A673 (cell line): ENCODE results near the gene SV2C. TPM values are rescaled to one million over a fixed set of nuclear protein-coding genes. Genes with fewer than 3 reads are reported as not detected.

ENCODE experiments used
- BruUV-seq: library from RNA; stranded (reverse); fragments of 400-500 nt; replicated peaks from 2 replicates; lab custom pipeline; 2021; lab: Mats Ljungman, UMichigan
- CTCF ChIA-PET: fragments of 300-600 bp; sonication (Branson Sonifier 250); formaldehyde crosslinking; loops from one replicate; lab custom pipeline; 2022; ENCODE audit warnings: antibody characterized with exemption; lab: Charles Lee
- POLR2A ChIA-PET: fragments of 300-600 bp; sonication (Branson Sonifier 250); formaldehyde crosslinking; loops from one replicate; lab custom pipeline; 2022; ENCODE audit warnings: antibody characterized with exemption; ENCODE audit not compliant: low non-redundant PET; lab: Charles Lee
- DNase-seq: peaks from one replicate; pipeline ENCODE4 v3.0.0-alpha.2; 2015; ENCODE audit warnings: low spot score
- H3K27ac ChIP-seq: fragments of 200-600 bp; sonication (generic); 2 replicates; pipeline ENCODE4 v1.5.1; 2016; ENCODE audit warnings: mixed run types, low read depth, mild to moderate bottlenecking, mixed read lengths, antibody characterized with exemption, low read length; ENCODE audit not compliant: poor library complexity, severe bottlenecking
- H3K27me3 ChIP-seq: fragments of 200-600 bp; sonication (generic); replicated peaks from 2 replicates; pipeline ENCODE4 v1.6.1; 2017; ENCODE audit warnings: mixed run types, low read depth, mild to moderate bottlenecking, mixed read lengths, antibody characterized with exemption, low read length; ENCODE audit not compliant: insufficient read depth, poor library complexity
- H3K36me3 ChIP-seq: fragments of 200-600 bp; sonication (generic); 2 replicates; pipeline ENCODE4 v1.6.1; 2016; ENCODE audit warnings: mixed run types, mild to moderate bottlenecking, mixed read lengths, antibody characterized with exemption, low read length; ENCODE audit not compliant: insufficient read depth, poor library complexity, severe bottlenecking
- H3K4me1 ChIP-seq: fragments of 200-600 bp; sonication (generic); 2 replicates; pipeline ENCODE4 v1.6.1; 2017; ENCODE audit warnings: mixed run types, mild to moderate bottlenecking, mixed read lengths, antibody characterized with exemption, low read length; ENCODE audit not compliant: insufficient read depth, poor library complexity, severe bottlenecking
- H3K4me3 ChIP-seq: fragments of 200-600 bp; sonication (generic); 2 replicates; pipeline ENCODE4 v1.5.1; 2016; ENCODE audit warnings: low read depth, mixed run types, mild to moderate bottlenecking, mixed read lengths, low read length; ENCODE audit not compliant: poor library complexity, severe bottlenecking
- H3K9me3 ChIP-seq: fragments of 200-600 bp; sonication (generic); 2 replicates; pipeline ENCODE4 v1.6.1; 2016; ENCODE audit warnings: mixed run types, low read depth, mild to moderate bottlenecking, mixed read lengths, antibody characterized with exemption, low read length; ENCODE audit not compliant: poor library complexity, severe bottlenecking
- CTCF ChIP-seq: fragments of 300-800, 200-600 bp; sonication (generic); conservative IDR thresholded peaks from 2 replicates; pipeline ENCODE4 v1.5.1; 2017; ENCODE audit warnings: low read depth, mild to moderate bottlenecking, antibody characterized with exemption, low read length, moderate library complexity, mixed read lengths
- EZH2 ChIP-seq: fragments of 200-600 bp; sonication (generic); IDR thresholded peaks from 2 replicates; pipeline ENCODE4 v1.6.1; 2017; ENCODE audit warnings: borderline replicate concordance, low read depth, mild to moderate bottlenecking, mixed read lengths, antibody characterized with exemption, low read length; ENCODE audit not compliant: poor library complexity, severe bottlenecking
- intact Hi-C: fragments of 100-400 bp; cut with micrococcal nuclease; formaldehyde crosslinking; loops from one replicate; pipeline ENCODE4 v1.10.0; 2022; ENCODE audit not compliant: unreplicated experiment
- total RNA-seq: library from RNA; stranded (reverse); gene quantifications from 2 replicates; pipeline ENCODE4 v1.2.3, GENCODE V29; 2021

SV2C gene
- total RNA-seq, 1 experiment from 2014 or later: 3.1 TPM

GRCh38 chr5:76169146-76169905, 86.1 kb downstream of the SV2C start:
- no peak overlapping the region for H3K27ac ChIP-seq
- no TSS peak for BruUV-seq
- no peaks in the 10 kb centered on the region for H3K36me3 ChIP-seq
- intact Hi-C loops: loop anchor here (10.0 kb wide), 1 partner anchor 425 kb away; no protein-coding TSS in a partner anchor
- H3K27me3 ChIP-seq: peaks cover 9% of the 10 kb centered on the region
- H3K9me3 ChIP-seq: no peaks in the 10 kb centered on the region
- POLR2A ChIA-PET: interaction anchor here (0.6 kb wide), 1 partner anchor 23 kb away, joined by 4 read pairs; no protein-coding TSS in a partner anchor
- CTCF ChIA-PET: no interaction called here
- H3K4me1 ChIP-seq: no peaks in the 10 kb centered on the region
- DNase-seq: no peak
- H3K4me3 ChIP-seq: no peak overlapping the region
- TF ChIP-seq EZH2: no peak
- no peak for TF ChIP-seq CTCF

- no peak overlapping the region for H3K27ac ChIP-seq
Measured at GRCh38 chr5:76174101-76174500, 90.9 kb downstream of the SV2C start.

GRCh38 chr5:76175051-76175666, 92.0 kb downstream of the SV2C start:
- ChIA-PET POLR2A (no interaction called here), CTCF (interaction anchor here (0.5 to 1.1 kb wide), 15 partner anchors 9 to 600 kb away, joined by 3 to 10 read pairs (median 4); no protein-coding TSS in a partner anchor)
- H3K27ac ChIP-seq: no peak overlapping the region
- H3K4me1 ChIP-seq: no peaks in the 10 kb centered on the region
- TF ChIP-seq CTCF: peak; percentile 92
- no peak for TF ChIP-seq EZH2
- H3K36me3 ChIP-seq: no peaks in the 10 kb centered on the region
- DNase-seq: peak; percentile 68
- no TSS peak for BruUV-seq
- H3K4me3 ChIP-seq: no peak overlapping the region
- H3K27me3 ChIP-seq: no peaks in the 10 kb centered on the region
- intact Hi-C loops: loop anchor here (5.0 kb wide), 1 partner anchor 93 kb away; the partner anchor contains the start of gene SV2C
- no peaks in the 10 kb centered on the region for H3K9me3 ChIP-seq

More at GRCh38 chr5:76174101-76174500, 90.9 kb downstream of the SV2C start:
- POLR2A ChIA-PET: no interaction called here
- no peak overlapping the region for H3K4me3 ChIP-seq
- BruUV-seq: no TSS peak
- CTCF ChIA-PET: no interaction called here
- H3K9me3 ChIP-seq: no peaks in the 10 kb centered on the region
- H3K36me3 ChIP-seq: no peaks in the 10 kb centered on the region
- no peak for DNase-seq
- H3K4me1 ChIP-seq: no peaks in the 10 kb centered on the region
- no peaks in the 10 kb centered on the region for H3K27me3 ChIP-seq
- intact Hi-C loops: no loop called here
- TF ChIP-seq EZH2 (no peak), CTCF (no peak)
